Endothelial cell of umbilical vein (primary cell): ENCODE data around the gene FRG2C.
"Not testable (repeated sequence)": the region's sequence is repeated elsewhere in the genome, so short reads cannot be mapped to it uniquely, and the experiment has no call there.

ENCODE experiments used
- CTCF ChIP-seq, 2 donors: IDR thresholded peaks; 1 replicate in 1 of 2; 2 replicates in 1 of 2; pipeline ENCODE4 v1.5.1; 2011; ENCODE audit warnings: low read length in 2 of 2, mild to moderate bottlenecking in 2 of 2, moderate library complexity in 2 of 2, control low read depth in 1 of 2, inconsistent platforms in 1 of 2, low read depth in 1 of 2; ENCODE audit not compliant: insufficient read depth in 1 of 2; ENCODE audit errors: extremely low read depth in 1 of 2
- JUN ChIP-seq: IDR thresholded peaks from 2 replicates; pipeline ENCODE4 v1.6.1; 2011; ENCODE audit warnings: borderline replicate concordance, low read depth; ENCODE audit not compliant: insufficient read length, insufficient read depth
- MYC ChIP-seq: IDR thresholded peaks from one replicate; pipeline ENCODE4 v1.6.1; 2011; ENCODE audit warnings: mild to moderate bottlenecking, low read depth, low read length
- POLR2A ChIP-seq: IDR thresholded peaks from 2 replicates; pipeline ENCODE4 v1.6.1; 2012; ENCODE audit warnings: low read depth, mild to moderate bottlenecking, control low read depth, low read length
- POLR2AphosphoS5 ChIP-seq: IDR thresholded peaks from 2 replicates; pipeline ENCODE4 v1.6.1; 2012; ENCODE audit warnings: low read depth, mild to moderate bottlenecking, control low read depth, low read length, moderate library complexity; ENCODE audit not compliant: insufficient read depth

GRCh38 chr3:75667757-75668701, 3.9 kb downstream of the FRG2C start:
- TF ChIP-seq CTCF (IDR thresholded peaks at IDR 0.05; ENCODE audit: extremely low read depth in 1 of 2, insufficient read depth in 1 of 2, low read depth in 1 of 2, low read length in 2 of 2); MYC; POLR2A; JUN; POLR2AphosphoS5: not testable (repeated sequence)
